Cardiac muscle cell (in vitro differentiated cells and primary cell): Measurements from ENCODE around the gene LDLR. TPM values are rescaled to one million over a fixed set of nuclear protein-coding genes. Genes with fewer than 3 reads are reported as not detected.
A peak's percentile ranks its signal among the peaks of the same experiment; 100 is the strongest.

ENCODE experiments used
- DNase-seq, 2 donors: peaks; one replicate each; pipeline versions ENCODE4 v3.0.0 to v3.0.0-alpha.2; 2010 to 2017; ENCODE audit warnings: low read depth in 1 of 2, low spot score in 1 of 2
- H3K27ac ChIP-seq: fragments of 200-600 bp; sonication (generic); 2 replicates; pipeline ENCODE4 v1.5.1; 2016
- H3K27me3 ChIP-seq: fragments of 200-600 bp; sonication (generic); 2 replicates; pipeline ENCODE4 v1.6.0; 2016; ENCODE audit warnings: control low read depth
- H3K36me3 ChIP-seq: fragments of 200-600 bp; sonication (generic); 2 replicates; pipeline ENCODE4 v1.5.1; 2016; ENCODE audit warnings: control low read depth
- H3K4me1 ChIP-seq: fragments of 200-600 bp; sonication (generic); 2 replicates; pipeline ENCODE4 v1.8.1; 2017; ENCODE audit warnings: low read depth, mild to moderate bottlenecking, mixed run types
- H3K4me3 ChIP-seq: fragments of 200-600 bp; sonication (generic); 2 replicates; pipeline ENCODE4 v1.5.1; 2016; ENCODE audit warnings: mild to moderate bottlenecking
- H3K9me3 ChIP-seq: fragments of 200-600 bp; sonication (generic); 2 replicates; pipeline ENCODE4 v1.5.1; 2017; ENCODE audit warnings: low read depth, mild to moderate bottlenecking, control low read depth
- CTCF ChIP-seq: IDR thresholded peaks from 2 replicates; pipeline ENCODE4 v1.5.1; 2012; ENCODE audit warnings: low read depth, mild to moderate bottlenecking, low read length
- polyA plus RNA-seq: library from polyadenylated mRNA; unstranded; fragments of >200 nt; fragmentation: Nextera tagmentation; extraction: Ambion mirVana; gene quantifications from 2 replicates; pipeline ENCODE4 v1.2.1, GENCODE V29; 2016
- total RNA-seq: library from RNA; depleted of rRNA; stranded (reverse); fragments of >200 nt; gene quantifications from 2 replicates; pipeline ENCODE4 v1.2.3, GENCODE V29; 2016

Gene LDLR
- total and polyA plus RNA-seq, 2 experiments from 2014 or later = 98.6 to 107 TPM

- no peak for TF ChIP-seq CTCF
- peak in 1 of 2 donors; percentile 40 for DNase-seq
- Histone ChIP-seq H3K9me3 (no peaks in the 10 kb centered on the region), H3K4me3 (no peak overlapping the region), H3K36me3 (peaks cover 9% of the 10 kb centered on the region), H3K27me3 (no peaks in the 10 kb centered on the region), H3K4me1 (peaks cover 15% of the 10 kb centered on the region), H3K27ac (peak overlapping the region; percentile 90)
These were observed 75.0 kb downstream of the LDLR start for GRCh38 chr19:11164296-11164695.

GRCh38 chr19:11164879-11165406 lies 75.7 kb downstream of the LDLR start:
- Histone ChIP-seq H3K27ac (peak overlapping the region; percentile 90), H3K4me1 (peaks cover 12% of the 10 kb centered on the region), H3K9me3 (no peaks in the 10 kb centered on the region), H3K27me3 (no peaks in the 10 kb centered on the region), H3K36me3 (peaks cover 9% of the 10 kb centered on the region), H3K4me3 (no peak overlapping the region)
- DNase-seq = peak in 1 of 2 donors; percentile 97
- TF ChIP-seq CTCF = no peak

GRCh38 chr19:11165486-11166030 lies 76.3 kb downstream of the LDLR start:
- Histone ChIP-seq H3K27me3 (no peaks in the 10 kb centered on the region), H3K36me3 (peaks cover 14% of the 10 kb centered on the region), H3K4me1 (peaks cover 9% of the 10 kb centered on the region), H3K9me3 (no peaks in the 10 kb centered on the region), H3K27ac (peak overlapping the region; percentile 90), H3K4me3 (no peak overlapping the region)
- no peak for TF ChIP-seq CTCF
- DNase-seq = peak in 1 of 2 donors; percentile 46

GRCh38 chr19:11166281-11167142 lies 77.2 kb downstream of the LDLR start:
- no peak for TF ChIP-seq CTCF

GRCh38 chr19:11168568-11168967 lies 79.3 kb downstream of the LDLR start:
- DNase-seq = peak in 1 of 2 donors; percentile 77
- Histone ChIP-seq H3K27ac (no peak overlapping the region), H3K36me3 (peaks cover 24% of the 10 kb centered on the region), H3K4me3 (no peak overlapping the region), H3K4me1 (peaks cover 9% of the 10 kb centered on the region), H3K9me3 (no peaks in the 10 kb centered on the region), H3K27me3 (no peaks in the 10 kb centered on the region)
- no peak for TF ChIP-seq CTCF

More at GRCh38 chr19:11166281-11167142, 77.2 kb downstream of the LDLR start:
- peak in 1 of 2 donors; percentile 61 for DNase-seq
- Histone ChIP-seq H3K27me3 (no peaks in the 10 kb centered on the region), H3K4me3 (no peak overlapping the region), H3K9me3 (no peaks in the 10 kb centered on the region), H3K4me1 (peaks cover 9% of the 10 kb centered on the region), H3K27ac (no peak overlapping the region), H3K36me3 (peaks cover 14% of the 10 kb centered on the region)
